CD4-positive, alpha-beta T cell treated with Interleukin-4 for 1 hour (primary cell): ENCODE results near the gene USP17L29.
"Not testable (repeated sequence)": the region's sequence is repeated elsewhere in the genome, so short reads cannot be mapped to it uniquely, and the experiment has no call there.

Experiments used
- DNase-seq, 2 donors: peaks; one replicate each; pipeline ENCODE4 v3.0.0-alpha.2; 2020 to 2022

The USP17L29 gene

GRCh38 chr4:9353338-9353737, at the start of gene USP17L29:
TSS of gene USP17L29 (plus strand) at chr4:9353638. CDS start at chr4:9353638, 0 bp downstream.
- DNase-seq, result not testable (repeated sequence)

GRCh38 chr4:9324191-9324590, 29.2 kb upstream of the USP17L29 start:
- not testable (repeated sequence) for DNase-seq

- DNase-seq, result not testable (repeated sequence)
Observed at GRCh38 chr4:9324865-9325264, 28.6 kb upstream of the USP17L29 start, which contains the start of gene USP17L24. TSS of gene USP17L24 (plus strand) at chr4:9325165. CDS start at chr4:9325165, 0 bp downstream.

GRCh38 chr4:9329611-9330010, 23.8 kb upstream of the USP17L29 start, which contains the start of gene USP17L25:
TSS of gene USP17L25 (plus strand) at chr4:9329911. CDS start at chr4:9329911, 0 bp downstream.
- not testable (repeated sequence) for DNase-seq

- not testable (repeated sequence) for DNase-seq
Observed at GRCh38 chr4:9334358-9334757, 19.1 kb upstream of the USP17L29 start, which contains the start of gene USP17L26. TSS of gene USP17L26 (plus strand) at chr4:9334658. CDS start at chr4:9334658, 0 bp downstream.

- DNase-seq, result not testable (repeated sequence)
Observed at GRCh38 chr4:9339103-9339502, 14.3 kb upstream of the USP17L29 start, which contains the start of gene USP17L5. TSS of gene USP17L5 (plus strand) at chr4:9339403. CDS start at chr4:9339403, 0 bp downstream.

- DNase-seq, result not testable (repeated sequence)
Observed at GRCh38 chr4:9343848-9344247, 9.6 kb upstream of the USP17L29 start, which contains the start of gene USP17L27. TSS of gene USP17L27 (plus strand) at chr4:9344148. CDS start at chr4:9344148, 0 bp downstream.

GRCh38 chr4:9348593-9348992, 4.8 kb upstream of the USP17L29 start, which contains the start of gene USP17L28:
TSS of gene USP17L28 (plus strand) at chr4:9348893. CDS start at chr4:9348893, 0 bp downstream.
- not testable (repeated sequence) for DNase-seq

GRCh38 chr4:9350866-9351265, 2.6 kb upstream of the USP17L29 start:
- peak in 1 of 2 donors; percentile 21 for DNase-seq

GRCh38 chr4:9362829-9363228, 9.4 kb downstream of the USP17L29 start, which contains the start of gene USP17L30:
TSS of gene USP17L30 (plus strand) at chr4:9363129. CDS start at chr4:9363129, 0 bp downstream.
- DNase-seq, result not testable (repeated sequence)

- DNase-seq, result not testable (repeated sequence)
Observed at GRCh38 chr4:9379881-9380280, 26.4 kb downstream of the USP17L29 start.

GRCh38 chr4:9381012-9381534, 27.6 kb downstream of the USP17L29 start:
- peak; percentile 62 to 67 for DNase-seq

- no peak for DNase-seq
Observed at GRCh38 chr4:9384126-9384525, 30.7 kb downstream of the USP17L29 start.

GRCh38 chr4:9389001-9389400, 35.6 kb downstream of the USP17L29 start:
- not testable (repeated sequence) for DNase-seq
